Measurements from ENCODE around the gene RNF169. TPM values are rescaled to one million over a fixed set of nuclear protein-coding genes. Genes with fewer than 3 reads are reported as not detected.

Gene RNF169
- total RNA-seq = 10 to 100 TPM; 18.5 to 21.6 (median 19.1) TPM

DNA sequence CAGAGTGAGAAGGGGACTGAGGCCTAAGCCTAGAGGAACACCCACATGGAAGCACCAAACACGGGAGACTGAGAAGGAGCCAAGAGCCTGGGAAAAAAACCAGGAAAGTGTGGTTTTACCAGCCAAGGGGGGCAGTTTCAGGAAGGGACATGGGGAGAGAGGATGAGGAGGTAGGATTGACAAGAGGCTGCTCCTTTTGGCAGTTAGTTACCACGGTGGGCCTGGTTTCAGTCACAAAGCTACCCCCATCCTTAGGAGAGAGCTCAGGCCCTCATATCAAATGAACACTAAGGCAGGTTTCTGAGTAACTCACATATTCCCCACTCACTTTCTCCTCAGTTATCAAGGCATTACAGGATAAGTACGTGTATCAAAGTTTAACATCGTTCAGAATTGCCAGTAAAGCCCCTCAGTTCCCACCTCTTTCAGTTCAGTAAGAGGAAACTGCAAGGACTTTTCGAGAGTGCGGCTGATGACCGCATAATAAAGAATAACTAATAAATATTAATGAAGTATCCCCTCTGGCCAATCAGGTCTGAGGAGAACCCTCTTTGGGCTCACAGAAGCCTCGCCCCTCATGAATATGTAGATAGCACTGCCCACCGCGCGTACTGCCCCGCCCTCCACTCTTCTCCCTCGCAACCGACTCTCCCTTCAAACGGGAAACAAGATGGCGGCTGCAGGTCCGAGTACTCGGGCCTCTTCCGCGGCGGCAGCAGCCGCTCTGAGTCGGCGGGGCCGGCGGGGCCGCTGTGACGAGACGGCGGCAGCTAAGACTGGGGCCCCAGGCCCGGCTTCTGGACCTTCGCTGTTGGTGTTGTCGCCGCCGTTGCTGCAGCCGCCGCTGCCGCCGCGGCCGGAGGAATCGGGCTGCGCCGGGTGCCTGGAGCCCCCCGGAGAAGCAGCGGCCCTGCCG is at the start of gene RNF169:
Gene RNF169, plus strand, starts transcription at position 639 of the 916 bp plus-strand sequence. Its CDS starts 32 bp downstream, at position 671.
- TF ChIP-seq, protein P1, sequence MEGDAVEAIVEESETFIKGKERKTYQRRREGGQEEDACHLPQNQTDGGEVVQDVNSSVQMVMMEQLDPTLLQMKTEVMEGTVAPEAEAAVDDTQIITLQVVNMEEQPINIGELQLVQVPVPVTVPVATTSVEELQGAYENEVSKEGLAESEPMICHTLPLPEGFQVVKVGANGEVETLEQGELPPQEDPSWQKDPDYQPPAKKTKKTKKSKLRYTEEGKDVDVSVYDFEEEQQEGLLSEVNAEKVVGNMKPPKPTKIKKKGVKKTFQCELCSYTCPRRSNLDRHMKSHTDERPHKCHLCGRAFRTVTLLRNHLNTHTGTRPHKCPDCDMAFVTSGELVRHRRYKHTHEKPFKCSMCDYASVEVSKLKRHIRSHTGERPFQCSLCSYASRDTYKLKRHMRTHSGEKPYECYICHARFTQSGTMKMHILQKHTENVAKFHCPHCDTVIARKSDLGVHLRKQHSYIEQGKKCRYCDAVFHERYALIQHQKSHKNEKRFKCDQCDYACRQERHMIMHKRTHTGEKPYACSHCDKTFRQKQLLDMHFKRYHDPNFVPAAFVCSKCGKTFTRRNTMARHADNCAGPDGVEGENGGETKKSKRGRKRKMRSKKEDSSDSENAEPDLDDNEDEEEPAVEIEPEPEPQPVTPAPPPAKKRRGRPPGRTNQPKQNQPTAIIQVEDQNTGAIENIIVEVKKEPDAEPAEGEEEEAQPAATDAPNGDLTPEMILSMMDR (IDR thresholded peaks at IDR 0.05; ENCODE audit: low read depth) = no peak

GRCh38 chr11:74699615-74700396 is 48.8 kb upstream of the RNF169 start:
- TF ChIP-seq, protein P1 (IDR thresholded peaks at IDR 0.05; ENCODE audit: low read depth) = no peak

GRCh38 chr11:74701351-74701750 is 47.3 kb upstream of the RNF169 start:
- TF ChIP-seq, protein P1 (IDR thresholded peaks at IDR 0.05; ENCODE audit: low read depth) = no peak

GRCh38 chr11:74702383-74703007 is 46.2 kb upstream of the RNF169 start:
- TF ChIP-seq, protein P1 (IDR thresholded peaks at IDR 0.05; ENCODE audit: low read depth) = no peak

DNA sequence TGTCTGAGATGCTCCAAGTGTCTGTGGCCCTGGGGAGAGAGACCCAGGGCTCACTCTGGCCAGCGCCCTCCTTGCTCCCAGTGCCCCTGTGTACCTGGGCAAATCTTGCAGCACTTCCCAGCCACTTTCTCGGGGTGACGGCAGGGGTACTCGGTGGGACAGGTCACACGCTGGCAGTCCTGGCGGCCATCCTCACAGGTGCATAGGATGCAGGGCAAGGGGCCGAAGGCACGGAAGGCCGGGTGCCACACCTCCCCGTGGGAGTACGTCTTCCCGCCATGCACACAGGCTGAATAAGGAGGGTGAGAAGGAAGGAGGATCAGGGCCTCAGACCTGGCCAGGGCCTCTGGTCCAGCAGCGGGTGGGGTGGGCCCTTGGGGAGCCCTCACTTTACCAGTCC is 45.4 kb upstream of the RNF169 start:
- TF ChIP-seq, protein P1 (IDR thresholded peaks at IDR 0.05; ENCODE audit: low read depth) = no peak

DNA sequence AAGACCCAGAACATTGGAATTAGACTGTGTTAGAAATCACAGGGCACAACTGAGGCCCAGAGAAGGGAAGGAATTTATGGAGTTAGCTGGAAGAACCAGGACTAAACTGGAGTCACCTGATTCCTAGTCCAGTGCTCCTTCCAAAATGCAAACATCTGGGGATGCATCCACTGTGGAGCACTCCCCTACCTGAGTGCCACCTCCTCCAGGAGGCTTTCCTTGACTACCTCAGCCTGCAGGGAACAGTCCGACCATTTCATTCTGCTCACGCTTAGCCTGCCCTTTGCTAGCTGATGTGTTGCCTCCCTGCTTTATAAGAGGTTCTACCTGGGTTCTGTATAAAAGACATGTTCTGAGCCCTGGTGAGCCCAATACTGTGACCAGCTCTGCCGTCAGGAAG is 41.5 kb upstream of the RNF169 start:
- TF ChIP-seq, protein P1 (IDR thresholded peaks at IDR 0.05; ENCODE audit: low read depth) = no peak

All from subcutaneous adipose tissue (tissue), 4 donors.